Thoracic aorta (tissue), 2 donors: ENCODE data around the gene ITGAE. TPM values are rescaled to one million over a fixed set of nuclear protein-coding genes. Genes with fewer than 3 reads are reported as not detected.

ENCODE experiments used
- ATAC-seq: fragments of 150-250 bp; one replicate; pipeline ENCODE4 v1.8.0; 2017; ENCODE audit warnings: low read depth; ENCODE audit not compliant: insufficient number of reproducible peaks, low FRiP score
- DNase-seq: peaks from one replicate; pipeline ENCODE4 v3.0.0-alpha.2; 2020; ENCODE audit warnings: low spot score
- H3K27ac ChIP-seq, 2 donors: fragments of 200-600 bp; sonication (generic); 1 replicate in 1 of 2; 2 replicates in 1 of 2; pipeline ENCODE4 v1.5.1; 2016; ENCODE audit warnings: mild to moderate bottlenecking in 2 of 2, moderate library complexity in 2 of 2
- H3K27me3 ChIP-seq: fragments of 200-600 bp; sonication (generic); replicated peaks from 2 replicates; pipeline ENCODE4 v1.6.0; 2016; ENCODE audit warnings: mild to moderate bottlenecking; ENCODE audit not compliant: insufficient read depth
- H3K36me3 ChIP-seq: fragments of 200-600 bp; sonication (generic); one replicate; pipeline ENCODE4 v1.5.1; 2016
- H3K4me1 ChIP-seq, 2 donors: fragments of 200-600 bp; sonication (generic); 1 replicate in 1 of 2; 2 replicates in 1 of 2; pipeline versions ENCODE4 v1.5.1 to v1.6.0; 2016; ENCODE audit warnings: low read depth in 2 of 2, mild to moderate bottlenecking in 1 of 2; ENCODE audit not compliant: control insufficient read depth in 1 of 2
- H3K4me3 ChIP-seq: fragments of 200-600 bp; sonication (generic); 2 replicates; pipeline ENCODE4 v1.5.1; 2016; ENCODE audit warnings: mild to moderate bottlenecking
- H3K9me3 ChIP-seq: fragments of 200-600 bp; sonication (generic); 2 replicates; pipeline ENCODE4 v1.5.1; 2016
- CTCF ChIP-seq: fragments of 200-600 bp; sonication (generic); IDR thresholded peaks from one replicate; pipeline ENCODE4 v1.5.1; 2019; ENCODE audit warnings: antibody characterized with exemption
- total RNA-seq, 2 donors: library from RNA; depleted of rRNA; stranded (reverse); fragments of >200 nt; gene quantifications; one replicate each; pipeline versions ENCODE4 v1.1.0 to v1.2.3, GENCODE V29; 2016

The ITGAE gene
- total RNA-seq, 2 donors from 2014 or later, result 4.2 to 23.4 TPM

DNA sequence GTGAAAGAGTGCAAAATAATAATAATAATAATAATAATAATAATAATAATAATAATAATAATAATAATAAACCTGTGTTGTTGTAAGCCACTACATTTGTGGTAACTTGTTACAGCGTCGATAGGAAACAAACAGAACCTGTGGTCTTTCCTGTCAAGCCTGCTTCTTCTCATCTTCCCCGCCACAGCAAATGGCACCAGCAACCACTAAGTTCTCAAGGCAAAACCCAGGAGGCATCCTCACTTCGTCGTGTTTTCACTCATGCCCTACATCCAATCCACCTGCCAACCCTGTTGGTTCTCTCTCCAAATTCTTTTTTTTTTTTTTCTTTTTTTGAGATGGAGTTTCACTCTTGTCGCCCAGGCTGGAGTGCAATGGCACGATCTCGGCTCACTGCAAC, 34.2 kb downstream of the ITGAE start:
- Histone ChIP-seq H3K27ac (no peak overlapping the region), H3K4me3 (no peak overlapping the region), H3K36me3 (no peaks in the 10 kb centered on the region), H3K9me3 (no peaks in the 10 kb centered on the region), H3K27me3 (no peaks in the 10 kb centered on the region), H3K4me1 (no peaks in the 10 kb centered on the region)
- ATAC-seq, result no peak
- DNase-seq, result no peak
- TF ChIP-seq CTCF, result no peak

GRCh38 chr17:3765981-3766380, 35.0 kb downstream of the ITGAE start:
- TF ChIP-seq CTCF, result no peak
- no peaks in the 10 kb centered on the region for H3K4me1 ChIP-seq
- no peak overlapping the region for H3K4me3 ChIP-seq
- no peaks in the 10 kb centered on the region for H3K27me3 ChIP-seq
- no peaks in the 10 kb centered on the region for H3K9me3 ChIP-seq
- DNase-seq, result no peak
- ATAC-seq, result no peak
- no peaks in the 10 kb centered on the region for H3K36me3 ChIP-seq
- H3K27ac ChIP-seq, result no peak overlapping the region

- Histone ChIP-seq H3K27me3 (no peaks in the 10 kb centered on the region), H3K4me1 (no peaks in the 10 kb centered on the region), H3K36me3 (no peaks in the 10 kb centered on the region), H3K9me3 (peaks cover 6% of the 10 kb centered on the region), H3K27ac (no peak overlapping the region), H3K4me3 (no peak overlapping the region)
- DNase-seq (no peak), ATAC-seq (no peak)
- no peak for TF ChIP-seq CTCF
Measured at GRCh38 chr17:3763777-3764170, 37.2 kb downstream of the ITGAE start.

DNA sequence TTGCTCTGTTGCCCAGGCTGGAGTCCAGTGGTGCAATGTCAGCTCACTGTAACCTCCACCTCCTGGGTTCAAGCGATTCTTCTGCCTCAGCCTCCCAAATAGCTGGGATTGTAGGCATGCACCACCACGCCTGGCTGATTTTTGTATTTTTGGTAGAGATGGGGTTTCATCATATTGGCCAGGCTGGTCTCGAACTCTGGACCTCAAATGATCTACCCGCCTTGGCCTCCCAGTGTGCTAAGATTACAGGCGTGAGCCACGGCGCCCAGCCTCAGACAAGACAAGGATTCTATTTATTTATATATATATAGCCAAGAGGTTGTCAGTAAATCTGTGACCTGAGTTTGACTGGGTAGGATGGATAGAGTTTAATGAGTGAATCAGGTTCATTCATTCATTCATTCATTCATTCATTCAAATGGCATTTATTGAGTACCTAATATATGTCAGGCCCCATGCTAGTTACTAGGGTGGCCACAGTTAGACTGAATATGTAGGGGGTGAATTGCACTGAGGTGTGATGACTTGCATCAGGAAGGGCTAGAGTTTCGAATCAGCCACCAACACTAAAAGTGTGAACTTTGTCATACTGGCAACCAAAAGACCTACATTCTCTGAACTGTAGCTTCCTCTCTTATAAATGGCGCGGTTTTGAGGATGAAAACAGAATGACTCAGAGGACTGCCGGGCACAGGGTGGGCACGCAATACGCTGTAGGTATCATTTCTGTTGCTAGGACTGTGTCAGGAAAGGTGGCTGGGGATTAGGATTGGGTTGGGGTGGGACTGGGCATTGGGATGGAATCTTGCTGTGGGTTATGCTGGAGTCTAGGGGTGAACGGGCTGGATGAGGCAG, 37.8 kb downstream of the ITGAE start:
- Histone ChIP-seq H3K4me1 (no peaks in the 10 kb centered on the region), H3K27me3 (no peaks in the 10 kb centered on the region), H3K27ac (no peak overlapping the region), H3K36me3 (no peaks in the 10 kb centered on the region), H3K4me3 (no peak overlapping the region), H3K9me3 (peaks cover 6% of the 10 kb centered on the region)
- DNase-seq (no peak), ATAC-seq (no peak)
- TF ChIP-seq CTCF, result no peak

DNA sequence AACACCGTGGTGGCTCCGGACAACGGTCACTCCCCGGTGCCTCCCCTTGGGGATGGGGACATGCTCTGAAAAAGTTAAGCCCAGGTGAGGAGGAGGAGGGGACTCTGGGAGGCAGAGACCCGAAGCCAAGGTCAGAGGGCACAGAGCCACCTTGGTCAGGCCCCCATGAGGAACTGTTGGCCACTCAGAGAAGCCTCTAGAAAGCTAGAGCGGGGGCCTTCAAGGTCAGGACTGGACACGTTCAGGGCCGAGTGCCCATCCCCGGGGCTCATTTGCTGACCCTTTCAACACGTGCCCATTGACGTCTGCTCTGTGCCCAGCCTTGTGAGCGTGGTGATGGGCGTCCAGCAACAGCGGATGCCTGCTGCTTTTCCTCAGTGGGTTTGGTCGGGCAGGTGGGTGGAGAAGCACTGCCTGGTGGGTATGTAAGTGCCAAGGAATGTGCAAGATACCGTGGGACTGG, 39.0 kb downstream of the ITGAE start:
- Histone ChIP-seq H3K27me3 (no peaks in the 10 kb centered on the region), H3K4me3 (no peak overlapping the region), H3K36me3 (no peaks in the 10 kb centered on the region), H3K27ac (no peak overlapping the region), H3K4me1 (no peaks in the 10 kb centered on the region), H3K9me3 (peaks cover 6% of the 10 kb centered on the region)
- TF ChIP-seq CTCF, result no peak
- ATAC-seq, result no peak
- DNase-seq, result no peak
